ENCODE results near the gene EGFR. TPM values are rescaled to one million over a fixed set of nuclear protein-coding genes. Genes with fewer than 3 reads are reported as not detected.

Gene EGFR
- total and polyA plus RNA-seq, 2 donors (not counting 3 experiments of a cell fraction or from before 2014, with no cell fraction given), result 1.5 to 4.1 TPM

- dilution Hi-C loops (cut with MboI; ENCODE audit: extremely low pct_ligation_motif_present, low sequenced_read_pairs), result no loop called here
- Histone ChIP-seq H3K4me2 (ENCODE audit: insufficient read depth, low read length) (peak overlapping the region; percentile 44), H2AFZ (ENCODE audit: low read depth, low read length) (peak overlapping the region; percentile 13), H3K9me3 (replicated peaks; ENCODE audit: control insufficient read depth, insufficient read depth, low read length) (no peaks in the 10 kb centered on the region), H3K4me1 (ENCODE audit: control insufficient read depth, extremely low read depth, insufficient read depth, low read length) (peaks cover 47% of the 10 kb centered on the region), H3K9ac (replicated peaks; ENCODE audit: extremely low read depth, insufficient read depth, low read length) (peak overlapping the region; percentile 10), H3K36me3 (ENCODE audit: control insufficient read depth in 2 of 2, extremely low read depth in 1 of 2, insufficient read depth in 2 of 2, low read length in 2 of 2) (no peaks in the 10 kb centered on the region), H3K79me2 (ENCODE audit: control insufficient read depth, insufficient read depth, low read length) (no peaks in the 10 kb centered on the region), H3K27ac (ENCODE audit: insufficient read depth, low read depth, low read length) (peak overlapping the region; percentile 97), H3K4me3 (replicated peaks in 1 of 3; ENCODE audit: insufficient read depth in 1 of 3, low read depth in 1 of 3, low read length in 3 of 3) (no peak overlapping the region), H4K20me1 (replicated peaks; ENCODE audit: control insufficient read depth, extremely low read depth, insufficient read depth, low read length) (no peaks in the 10 kb centered on the region), H3K27me3 (ENCODE audit: control insufficient read depth in 2 of 2, insufficient read depth in 2 of 2, low read length in 2 of 2) (no peaks in the 10 kb centered on the region), H3K9me1 (replicated peaks; ENCODE audit: control insufficient read depth, extremely low read depth, insufficient read depth, low read length) (no peaks in the 10 kb centered on the region)
- ChIA-PET CTCF (interaction anchor here (0.7 to 2.1 kb wide), 11 partner anchors 8 to 344 kb away, joined by 3 to 23 read pairs (median 4); partner anchors contain the start of gene EGFR), POLR2A (interaction anchor here (1.2 kb wide), 1 partner anchor 66 kb away, joined by 5 read pairs; no protein-coding TSS in a partner anchor)
- DNase-seq (ENCODE audit: low read depth, low spot score) (no peak), FAIRE-seq (no peak)
- no TSS peak for BruUV-seq (replicated peaks)
- intact Hi-C loops (cut with micrococcal nuclease), result loop anchor here (2.0 to 5.0 kb wide), 5 partner anchors 46 to 360 kb away; partner anchors contain the start of gene EGFR
- TF ChIP-seq JUN (IDR thresholded peaks at IDR 0.05; ENCODE audit: borderline replicate concordance, insufficient read depth, insufficient read length, low read depth) (no peak), CTCF (IDR thresholded peaks at IDR 0.05; ENCODE audit: extremely low read depth in 1 of 2, insufficient read depth in 1 of 2, low read depth in 1 of 2, low read length in 2 of 2) (no peak), MAX (IDR thresholded peaks at IDR 0.05; ENCODE audit: insufficient read depth, insufficient read length) (no peak), FOS (IDR thresholded peaks at IDR 0.05; ENCODE audit: borderline replicate concordance, insufficient read depth, low read length) (no peak), EZH2 (IDR thresholded peaks at IDR 0.05; ENCODE audit: borderline replicate concordance, low read depth, low read length, severe bottlenecking) (no peak), POLR2AphosphoS5 (IDR thresholded peaks at IDR 0.05; ENCODE audit: insufficient read depth, low read depth, low read length) (no peak), GATA2 (IDR thresholded peaks at IDR 0.05; ENCODE audit: insufficient read depth, insufficient read length, low read depth, low read length) (no peak), POLR2A (IDR thresholded peaks at IDR 0.05; ENCODE audit: low read depth, low read length) (no peak), MYC (IDR thresholded peaks at IDR 0.05; ENCODE audit: low read depth, low read length) (no peak)
These were observed 113.7 kb downstream of the EGFR start for GRCh38 chr7:55132550-55132889.

Measured in endothelial cell of umbilical vein (primary cell).